ENCODE data around the gene FMN2.

DNA sequence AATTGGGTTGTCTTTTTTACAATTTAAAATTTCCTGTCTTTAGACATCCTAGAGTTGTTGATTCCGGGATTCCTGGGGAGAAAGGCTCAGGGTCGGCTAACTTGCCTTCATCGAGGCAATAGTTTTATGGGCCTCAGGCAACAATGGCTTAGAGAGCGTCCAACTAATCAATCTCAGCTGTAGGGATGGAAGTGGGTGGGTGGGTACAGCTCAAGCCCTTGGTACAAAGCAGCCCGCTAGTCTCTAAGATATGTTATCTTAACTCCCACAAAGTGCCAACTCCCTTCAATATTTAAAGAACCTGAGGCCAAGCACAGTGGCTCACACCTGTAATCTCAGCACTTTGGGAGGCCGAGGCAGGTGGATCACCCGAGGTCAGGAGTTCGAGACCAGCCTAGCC is 6.9 kb upstream of the FMN2 start:
- TF ChIP-seq CTCF (IDR thresholded peaks at IDR 0.05) (no peak), EP300 (IDR thresholded peaks at IDR 0.05) (no peak), POLR2A (IDR thresholded peaks at IDR 0.05) (no peak), POLR2AphosphoS5 (IDR thresholded peaks at IDR 0.05) (no peak)
